Pulmonary artery endothelial cell (primary cell): Measurements from ENCODE around the gene COL2A1. TPM values are rescaled to one million over a fixed set of nuclear protein-coding genes. Genes with fewer than 3 reads are reported as not detected.

Experiments
- DNase-seq: peaks from one replicate; pipeline ENCODE4 v3.0.0-alpha.2; 2011; ENCODE audit warnings: low read depth, low spot score
- total RNA-seq: library from RNA; depleted of rRNA; stranded (reverse); fragments of >200 nt; gene quantifications from 2 replicates; pipeline ENCODE4 v1.2.3, GENCODE V29; 2014

The COL2A1 gene
- total RNA-seq, 1 donor from 2014 or later: not detected

DNA sequence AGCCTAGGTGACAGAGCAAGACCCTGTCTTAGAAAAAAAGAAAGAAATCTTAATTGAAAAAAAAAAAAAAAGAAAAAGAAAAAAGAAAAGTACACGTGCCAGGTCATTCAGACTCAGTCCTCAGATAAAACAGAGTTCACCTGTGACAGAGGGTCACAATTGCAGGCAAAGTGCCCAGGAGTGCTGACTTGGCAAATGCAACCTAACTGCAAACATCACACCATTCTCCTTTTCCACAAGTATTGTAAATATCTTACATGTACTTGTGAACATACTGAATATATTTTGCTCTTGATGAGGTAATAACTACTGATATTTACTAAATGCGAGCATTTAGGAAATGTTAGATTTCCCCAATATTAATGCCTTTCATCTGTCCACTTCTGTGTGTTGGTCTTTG is 9.0 kb upstream of the COL2A1 start:
- no peak for DNase-seq

DNA sequence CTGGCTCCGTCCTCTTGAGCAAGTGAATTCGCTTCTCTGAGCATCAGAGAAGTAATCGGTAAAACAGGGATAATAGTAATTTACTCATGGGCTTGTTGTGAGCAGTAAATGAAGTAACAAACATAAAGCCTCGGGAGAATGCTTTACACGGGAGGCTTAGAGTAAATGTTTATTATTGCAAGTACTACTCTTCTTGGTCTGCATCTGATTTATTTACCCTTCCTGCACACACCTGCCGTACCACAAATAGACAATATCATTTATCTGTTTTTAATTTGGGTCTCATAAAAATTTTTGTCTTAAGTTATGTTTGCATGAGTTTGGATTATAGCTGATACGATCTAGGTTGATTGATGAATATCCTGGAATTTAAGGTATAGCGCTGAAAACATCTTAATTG is 7.8 kb upstream of the COL2A1 start:
- no peak for DNase-seq

DNA sequence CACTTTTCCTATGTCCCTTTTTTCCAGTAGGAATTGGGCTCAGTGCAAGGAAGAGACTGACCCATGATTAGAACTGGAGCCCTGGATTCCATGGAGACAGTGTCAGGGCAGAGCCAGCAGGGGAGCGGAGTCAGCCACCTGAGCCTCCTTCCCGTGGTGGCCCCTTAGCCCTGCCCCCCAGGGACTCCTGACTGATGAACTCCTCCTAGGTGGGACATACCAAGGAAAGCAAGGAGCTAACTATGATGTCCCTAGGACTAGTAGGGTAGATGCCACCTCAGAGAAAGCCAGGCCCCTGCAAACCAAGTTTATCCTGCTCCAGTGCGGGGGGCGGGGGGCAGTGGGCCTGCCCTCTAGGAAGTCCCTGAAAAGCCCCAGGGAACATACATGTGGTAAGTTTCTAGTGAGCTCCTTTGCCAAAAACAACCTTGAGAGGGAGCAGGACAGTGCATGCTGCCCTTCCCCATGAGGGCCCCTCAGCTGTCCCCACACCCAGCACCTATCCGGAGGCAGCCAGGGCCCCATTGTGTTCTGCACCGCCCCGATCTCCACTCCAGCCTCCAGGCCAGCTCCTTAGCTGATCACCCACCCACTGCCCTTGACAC is 6.2 kb upstream of the COL2A1 start:
- DNase-seq: no peak

DNA sequence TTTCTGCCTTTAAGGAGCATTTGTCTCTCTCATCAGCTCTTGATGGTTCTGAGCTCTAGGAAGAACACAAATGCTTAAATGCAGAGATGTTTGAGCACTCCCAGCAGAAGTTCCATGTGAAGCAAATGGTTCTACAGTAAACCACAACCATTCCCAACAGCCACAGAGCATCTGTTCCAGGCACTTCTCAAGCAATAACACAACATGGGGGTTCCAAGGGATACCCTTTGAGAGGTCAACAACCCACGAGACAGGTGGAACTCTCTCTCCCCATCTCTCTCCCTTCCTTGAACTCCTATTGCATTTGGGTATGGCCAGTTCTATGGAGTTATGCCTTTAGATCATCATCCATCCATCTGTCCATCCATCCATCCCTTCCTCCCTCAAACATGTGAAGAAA is 5.2 kb upstream of the COL2A1 start:
- DNase-seq: no peak

DNA sequence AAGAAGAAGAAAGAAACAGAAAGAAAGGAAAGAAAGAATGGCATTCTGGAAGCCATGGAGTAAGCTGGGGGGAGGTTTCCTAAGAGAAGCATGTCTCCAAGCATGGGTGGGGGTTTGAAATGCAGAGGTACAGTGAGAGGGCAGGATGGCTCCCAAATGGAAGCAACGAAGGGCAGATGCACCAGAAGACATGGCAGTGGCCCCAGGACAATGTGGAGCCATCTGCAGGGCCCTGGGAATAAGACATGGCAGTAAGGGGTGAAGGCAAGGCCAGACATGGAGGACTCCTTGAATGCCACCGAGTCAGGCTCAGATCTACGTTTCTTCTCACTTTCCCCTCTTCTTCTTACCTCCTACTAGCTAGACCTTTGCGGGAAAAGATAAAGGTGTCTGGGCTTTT is 4.7 kb upstream of the COL2A1 start:
- DNase-seq: no peak

DNA sequence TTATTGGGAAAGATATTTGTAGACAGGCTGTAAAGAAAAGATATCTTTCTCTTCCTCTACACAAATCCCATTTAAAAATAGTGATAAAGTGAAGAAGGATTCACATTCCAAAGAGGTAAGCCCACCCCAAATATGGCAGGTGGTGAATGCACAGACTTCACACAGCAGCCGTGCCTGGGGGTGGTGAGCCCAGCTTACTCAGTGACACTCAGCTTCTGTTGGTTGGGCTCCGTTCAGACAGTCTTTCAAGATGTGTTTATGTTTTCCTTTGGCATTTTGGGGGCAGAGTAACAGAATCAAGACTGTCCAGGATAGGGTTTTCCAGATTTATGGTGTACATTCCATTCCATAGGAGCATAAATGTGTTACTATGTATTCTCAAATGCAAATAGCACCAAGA is 4.1 kb upstream of the COL2A1 start:
- DNase-seq: no peak

DNA sequence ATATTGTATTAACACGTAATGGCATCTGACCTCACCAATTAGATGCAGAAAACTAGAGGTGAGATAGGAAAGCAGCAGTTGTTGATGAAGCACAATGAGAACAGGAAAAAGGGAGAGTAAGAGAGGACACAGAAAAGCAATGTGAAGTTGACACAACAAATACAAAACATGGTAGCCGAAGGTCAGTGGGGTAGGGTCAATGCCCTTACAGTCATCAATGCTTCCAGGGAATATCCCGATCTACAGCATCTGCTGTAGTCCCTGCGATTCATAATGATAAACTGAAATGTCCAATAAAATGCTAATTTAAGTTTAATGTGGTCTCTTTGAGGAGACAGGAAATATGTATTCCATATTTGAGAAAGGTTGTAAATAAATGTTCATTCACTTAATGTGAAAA is 2.9 kb upstream of the COL2A1 start:
- DNase-seq: no peak

DNA sequence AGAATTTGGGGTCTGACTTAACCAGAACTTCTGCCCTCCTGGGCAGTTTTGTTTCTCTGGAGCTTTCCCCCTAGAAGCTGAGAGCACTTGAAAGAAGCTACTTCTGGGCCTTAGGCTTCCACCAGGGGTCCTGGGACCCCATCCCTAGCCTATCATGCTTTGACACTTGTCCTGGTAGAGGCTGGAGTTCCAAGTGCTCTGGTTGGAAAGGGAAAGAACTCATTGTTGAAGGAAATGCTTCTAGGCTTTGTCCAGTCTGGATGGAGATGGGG is 1.4 kb upstream of the COL2A1 start:
- no peak for DNase-seq

DNA sequence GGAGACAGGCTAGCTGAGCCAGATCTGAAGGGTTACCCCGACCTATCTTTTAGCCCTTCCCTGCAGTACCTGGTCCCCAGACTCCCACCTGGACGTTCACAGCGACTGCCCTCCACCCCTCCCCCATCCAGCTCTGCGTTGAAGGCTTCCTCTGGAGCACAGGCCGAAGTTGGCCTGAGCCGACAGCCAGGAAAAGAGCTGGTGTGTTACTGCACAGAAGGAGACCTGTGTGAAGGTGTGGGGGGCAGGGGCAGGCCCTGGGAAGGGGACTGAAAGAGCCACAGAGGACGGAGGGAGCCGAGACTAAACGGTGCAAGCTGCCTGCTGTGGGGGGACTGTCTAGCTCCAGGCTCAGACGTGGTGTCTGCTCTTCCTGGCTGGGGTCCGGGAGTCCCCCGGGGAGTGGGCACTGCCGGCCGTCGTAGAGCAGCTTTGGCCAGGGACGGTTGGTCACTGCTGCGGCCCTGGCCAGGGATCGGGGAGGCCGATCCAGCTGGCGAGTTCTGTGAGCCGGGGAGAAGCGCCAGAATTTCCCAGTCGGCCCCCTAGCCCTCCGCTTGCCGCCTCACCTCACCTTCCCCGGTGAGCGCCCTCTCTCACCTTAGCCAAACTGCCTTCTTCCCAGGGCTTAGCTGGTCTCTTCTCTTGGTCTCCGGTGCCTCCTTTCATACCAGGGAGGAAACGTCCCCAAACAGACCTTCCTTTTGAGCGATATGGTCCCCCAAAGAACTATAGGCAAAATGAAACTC is 899 bp upstream of the COL2A1 start:
- DNase-seq: no peak

DNA sequence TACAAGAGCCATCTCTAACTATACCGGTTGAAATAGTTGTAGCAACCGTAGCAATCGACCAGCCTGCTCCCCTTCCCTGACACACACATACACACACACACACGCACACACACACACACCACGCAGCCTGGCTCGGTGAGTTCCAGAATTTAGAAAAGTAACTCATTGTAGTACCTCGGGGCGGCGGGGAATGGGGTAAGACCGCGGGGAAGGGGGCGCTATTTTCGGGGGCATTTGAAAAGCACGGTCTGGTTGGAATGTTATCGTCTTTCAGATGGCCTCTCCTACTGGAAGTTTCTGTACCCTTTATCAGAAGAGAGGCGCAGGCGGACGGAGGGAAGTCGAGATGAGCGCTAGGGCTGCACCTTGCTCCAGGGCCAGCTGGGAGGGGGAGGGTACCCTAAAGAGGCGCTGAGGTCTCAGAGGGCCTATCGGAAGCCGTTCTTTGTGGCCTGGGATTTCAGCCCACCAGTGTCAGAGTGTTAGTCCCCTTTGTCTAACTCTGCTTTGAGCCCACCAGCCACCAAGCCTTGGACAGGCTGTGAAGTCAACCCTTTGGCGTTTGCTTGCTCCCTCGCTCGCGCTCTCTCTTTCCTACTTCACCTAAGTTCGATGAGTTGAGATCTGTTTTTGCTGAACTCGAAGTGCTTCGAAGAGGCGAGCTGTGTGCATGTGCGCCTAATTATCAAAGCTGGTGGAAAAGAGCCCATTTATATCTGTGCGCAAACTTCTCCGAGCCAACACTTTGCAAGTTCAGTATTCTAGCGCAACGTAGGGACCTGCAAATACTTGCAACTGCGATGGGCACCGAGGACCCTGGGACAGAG is 837 bp downstream of the COL2A1 start:
- DNase-seq: no peak

DNA sequence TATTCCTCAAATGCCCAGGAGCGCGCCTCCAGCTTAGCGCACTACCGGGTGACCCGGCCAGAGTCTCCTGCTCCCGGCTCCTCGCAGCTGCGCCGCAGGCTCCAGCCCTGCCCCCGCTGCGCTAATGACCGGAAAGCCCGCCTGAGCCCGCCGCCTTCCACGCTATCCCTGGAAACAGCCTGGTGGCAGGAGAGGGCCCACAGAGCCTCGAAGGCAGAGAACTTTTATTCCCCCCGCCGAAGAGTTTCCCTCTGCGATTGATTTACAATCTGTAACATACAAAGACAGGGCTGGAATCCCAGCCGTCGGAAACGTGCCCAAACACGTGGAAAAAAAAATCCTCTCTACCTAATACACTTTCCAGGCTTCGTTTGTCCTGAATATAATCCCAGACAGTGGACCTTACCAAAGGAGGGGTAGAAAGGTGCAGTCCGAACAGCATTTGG is 1.5 kb downstream of the COL2A1 start:
- no peak for DNase-seq

DNA sequence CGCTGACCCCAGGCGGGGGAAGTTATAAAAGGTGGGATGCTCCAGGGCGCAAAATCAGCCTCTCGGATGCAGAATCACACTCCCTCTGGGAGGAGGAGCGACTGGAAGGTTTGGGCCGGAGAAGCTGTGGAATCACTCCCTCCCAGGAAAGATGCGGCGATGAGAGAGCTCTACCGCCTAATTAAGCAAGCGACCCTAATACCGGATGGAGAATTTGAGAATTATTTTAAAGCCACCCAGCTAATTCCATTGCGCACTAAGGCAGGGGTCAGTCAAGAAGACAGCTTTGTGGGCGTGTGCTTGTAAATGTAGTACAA is 1.9 kb downstream of the COL2A1 start:
- no peak for DNase-seq

DNA sequence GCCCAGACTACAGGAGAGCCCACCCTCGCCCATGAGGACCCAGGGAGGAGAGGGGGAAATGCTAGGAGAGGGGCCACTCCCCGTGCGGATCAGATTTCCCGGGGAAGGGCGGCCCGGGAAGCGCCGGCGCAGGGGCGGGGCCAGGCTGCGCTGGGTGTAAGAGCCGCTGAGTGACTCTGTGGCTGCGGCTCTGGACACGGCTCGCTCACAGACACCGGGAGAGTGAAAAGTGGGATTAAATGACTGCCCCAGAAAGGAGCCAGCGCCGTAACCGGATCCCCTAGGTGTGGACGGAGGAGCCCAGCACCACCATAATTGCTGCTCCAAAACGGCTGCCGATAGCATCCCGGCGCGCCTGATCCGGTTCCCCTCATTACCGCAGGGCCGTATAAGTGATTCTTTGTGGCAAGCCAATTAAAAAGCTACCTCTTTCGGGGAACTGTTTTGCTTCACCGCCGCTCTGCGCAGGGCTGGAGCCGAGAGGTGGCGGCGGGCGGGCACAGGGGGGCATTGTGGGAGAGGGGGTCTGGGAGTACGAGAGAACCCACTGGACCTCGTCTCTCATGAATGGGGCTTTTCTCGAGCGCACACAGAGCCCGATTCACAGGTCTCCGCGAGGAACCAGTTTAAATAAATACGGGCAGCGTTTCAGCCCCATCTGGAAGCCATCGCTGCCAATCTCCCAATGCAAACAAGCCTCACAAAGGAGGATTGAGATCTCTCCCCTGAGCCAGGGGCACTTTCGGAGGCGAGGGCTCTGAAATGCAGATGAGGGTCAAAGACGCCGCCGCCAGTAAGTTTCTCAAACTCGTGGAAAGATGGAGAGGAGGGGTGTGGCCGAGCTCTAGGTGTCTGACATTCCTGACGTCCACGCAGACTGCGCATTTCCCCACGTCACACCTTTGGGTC is 2.5 kb downstream of the COL2A1 start:
- DNase-seq: no peak

DNA sequence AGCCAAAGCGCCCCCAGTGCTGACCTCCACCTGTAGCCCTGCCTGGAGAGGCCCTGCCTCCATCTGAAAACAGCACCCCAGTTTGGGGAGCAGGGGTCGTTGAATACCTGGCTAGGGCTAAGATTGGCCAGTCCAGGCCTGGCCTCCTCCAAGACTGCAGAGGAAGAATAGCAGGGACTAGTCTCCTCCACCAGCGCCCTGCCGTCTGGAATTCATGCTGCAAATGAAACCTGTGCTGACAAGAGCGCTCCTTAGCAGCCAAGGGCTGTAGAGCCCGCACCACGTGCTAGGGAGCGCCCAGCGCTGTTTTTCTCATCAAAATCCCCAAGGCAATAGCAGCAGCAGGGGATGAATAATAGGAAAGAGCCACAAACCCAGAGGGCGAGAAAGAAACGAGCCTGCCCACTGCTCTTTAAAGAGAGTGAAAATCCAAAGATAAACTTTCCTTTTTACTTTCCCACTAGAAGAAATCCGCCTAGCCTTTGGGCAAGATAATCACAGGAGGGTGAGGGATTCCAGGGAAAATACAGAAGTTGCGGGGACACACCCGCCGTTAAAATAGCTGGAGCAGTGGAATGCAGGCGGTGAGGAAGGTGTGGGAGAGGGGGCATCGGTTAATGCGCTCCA is 3.3 kb downstream of the COL2A1 start:
- DNase-seq: peak; percentile 10

DNA sequence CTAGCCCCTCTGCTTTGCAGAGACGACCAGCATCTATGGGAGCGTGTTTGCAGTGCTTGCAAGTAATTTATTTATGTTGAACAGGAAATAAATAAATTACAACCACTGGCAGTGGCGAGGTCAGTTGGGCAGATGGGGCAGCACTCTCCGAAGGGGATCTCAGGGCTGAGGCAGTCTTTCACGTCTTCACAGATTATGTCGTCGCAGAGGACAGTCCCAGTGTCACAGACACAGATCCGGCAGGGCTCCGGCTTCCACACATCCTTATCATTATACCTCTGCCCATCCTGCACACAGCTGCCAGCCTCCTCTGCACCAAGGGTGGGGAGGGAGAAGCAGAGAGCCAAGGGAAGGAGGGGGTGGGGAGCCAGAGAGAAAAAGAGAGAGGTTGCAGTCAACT is 4.5 kb downstream of the COL2A1 start:
- no peak for DNase-seq

DNA sequence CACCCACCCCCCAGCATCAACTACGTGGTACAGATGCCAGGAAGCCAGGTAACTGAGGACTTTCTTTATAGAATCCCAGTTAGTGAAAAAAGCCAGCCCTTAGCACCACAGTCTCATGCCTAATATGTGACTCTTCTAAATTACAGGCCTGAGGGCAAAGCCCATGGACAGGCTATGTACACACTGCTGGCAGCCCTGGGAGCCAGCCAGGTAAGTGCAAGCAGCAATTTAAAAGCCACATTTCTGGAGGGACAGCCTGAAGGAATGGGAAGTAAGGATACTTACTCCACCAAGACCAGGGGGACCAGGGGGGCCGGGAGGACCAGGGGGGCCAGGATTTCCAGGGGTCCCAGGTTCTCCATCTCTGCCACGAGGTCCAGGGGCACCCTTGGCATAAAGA is 7.0 kb downstream of the COL2A1 start:
- no peak for DNase-seq

DNA sequence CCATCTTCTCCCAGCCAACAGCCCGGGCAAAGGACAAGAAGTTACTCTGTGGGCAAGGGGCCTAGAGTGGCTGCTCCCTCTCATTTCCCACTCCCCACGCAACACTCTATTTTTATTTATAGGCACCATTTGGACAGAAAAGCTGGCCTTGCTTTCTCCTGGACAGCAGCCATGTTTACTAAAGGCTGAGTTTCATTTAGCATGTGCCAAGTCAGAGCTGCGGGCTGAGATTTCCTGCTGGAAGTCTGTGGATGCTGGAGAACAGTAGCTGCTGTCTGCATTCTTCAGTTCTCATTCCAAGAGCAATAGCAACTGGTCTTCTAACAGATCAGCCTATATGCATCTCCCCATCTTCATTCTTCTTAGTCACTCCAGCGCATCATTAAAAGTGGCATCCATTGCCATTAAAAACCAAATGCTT is 8.3 kb downstream of the COL2A1 start:
- DNase-seq: no peak

DNA sequence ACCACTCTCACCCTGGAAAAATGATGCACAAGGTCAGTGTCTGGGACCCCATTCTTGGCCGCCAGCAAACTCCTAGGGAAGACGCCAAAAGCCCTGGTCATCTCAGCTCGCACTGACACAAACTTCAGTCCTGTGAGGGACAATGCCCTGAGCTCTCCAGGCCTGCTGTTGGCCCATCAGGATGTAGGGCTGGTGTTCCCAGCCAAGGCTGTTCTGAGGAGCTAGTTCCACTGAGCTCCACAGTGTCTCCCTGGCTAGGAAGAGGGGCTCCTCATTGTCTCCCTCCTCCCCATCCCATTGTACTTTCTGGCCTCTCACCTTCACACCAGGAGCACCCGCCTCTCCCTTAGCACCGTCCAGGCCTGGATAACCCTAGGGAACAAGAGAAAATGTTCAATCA is 10.8 kb downstream of the COL2A1 start:
- no peak for DNase-seq

DNA sequence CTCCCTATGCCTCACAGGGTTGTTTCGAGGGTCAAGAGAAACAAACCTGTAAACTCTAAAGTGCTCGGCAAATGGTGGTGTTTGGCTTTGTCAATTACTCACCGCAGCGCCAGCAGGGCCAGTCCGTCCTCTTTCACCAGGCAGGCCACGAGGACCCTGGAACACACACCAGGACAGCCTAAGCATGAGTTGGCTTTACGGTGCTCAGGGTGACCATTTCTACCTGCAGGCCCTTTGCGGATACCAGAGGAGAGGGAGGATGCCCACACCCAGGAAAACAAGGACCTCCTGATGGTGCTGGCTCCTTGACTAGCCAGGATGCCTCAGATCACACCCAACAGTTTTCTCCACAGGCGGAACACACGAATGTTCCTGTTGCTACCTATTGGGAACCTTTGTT is 11.5 kb downstream of the COL2A1 start:
- no peak for DNase-seq

DNA sequence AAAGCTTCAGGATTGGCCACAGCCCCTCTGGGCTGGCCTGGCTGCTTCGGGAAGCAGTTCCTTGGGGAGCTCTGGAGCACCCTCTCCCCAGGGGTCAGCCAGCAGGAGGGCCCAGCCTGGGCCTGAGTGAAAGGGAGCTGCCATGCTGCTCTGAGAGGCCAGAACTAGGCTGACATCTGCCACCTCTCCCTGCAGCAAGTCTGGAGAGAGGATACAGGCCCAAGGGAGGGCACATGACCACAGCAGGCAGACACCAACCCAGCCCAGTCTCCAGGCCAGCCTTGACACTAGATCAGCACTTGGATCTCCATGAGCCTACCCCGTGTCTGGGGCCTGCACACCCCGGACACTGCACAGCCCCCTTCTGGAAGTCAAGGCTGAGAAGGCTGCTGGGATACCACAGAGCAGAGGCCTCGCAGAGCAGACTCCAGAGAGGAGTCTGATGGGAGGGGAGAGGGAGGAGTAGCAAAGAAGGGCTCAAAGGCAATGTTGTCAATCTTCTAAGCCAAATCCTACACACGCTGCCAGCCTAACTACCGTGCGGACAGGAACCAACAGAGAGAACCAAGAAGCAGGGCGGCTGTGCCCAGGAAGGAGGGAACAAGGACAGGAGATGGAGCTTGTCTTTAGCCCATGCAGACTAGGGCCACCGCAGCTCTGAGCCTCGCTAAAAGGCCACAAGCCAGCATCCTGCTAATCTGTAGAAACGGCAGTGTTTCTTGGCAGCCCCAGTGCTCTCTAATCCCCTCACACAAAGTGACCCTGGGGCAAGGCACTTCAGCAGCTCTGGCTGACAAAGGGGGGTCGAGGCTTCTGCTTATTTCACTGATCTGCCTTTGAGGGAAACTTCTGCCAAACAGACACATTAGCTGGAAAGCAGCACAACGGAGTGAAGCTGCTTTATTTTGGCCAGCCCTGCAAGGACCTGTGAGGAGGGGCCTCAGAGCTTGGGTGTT is 12.9 kb downstream of the COL2A1 start:
- no peak for DNase-seq
